GM23248 (cell line): ENCODE results near the gene OSGEP. TPM values are rescaled to one million over a fixed set of nuclear protein-coding genes. Genes with fewer than 3 reads are reported as not detected.

Source experiments
- DNase-seq: peaks from one replicate; pipeline ENCODE4 v3.0.0-alpha.2; 2015
- H2AFZ ChIP-seq: fragments of 200-600 bp; sonication (generic); 2 replicates; pipeline ENCODE4 v1.6.1; 2016; ENCODE audit warnings: antibody characterized with exemption
- H3F3A ChIP-seq: fragments of 200-600 bp; sonication (generic); 2 replicates; pipeline ENCODE4 v1.6.1; 2016; ENCODE audit warnings: mild to moderate bottlenecking, antibody characterized with exemption, mixed run types; ENCODE audit not compliant: insufficient read depth
- H3K27ac ChIP-seq: fragments of 200-600 bp; sonication (generic); 2 replicates; pipeline ENCODE4 v1.5.1; 2016; ENCODE audit warnings: mild to moderate bottlenecking
- H3K27me3 ChIP-seq: fragments of 200-600 bp; sonication (generic); replicated peaks from 2 replicates; pipeline ENCODE4 v1.6.1; 2016; ENCODE audit warnings: mild to moderate bottlenecking; ENCODE audit not compliant: insufficient read depth
- H3K36me3 ChIP-seq: fragments of 200-600 bp; sonication (generic); 2 replicates; pipeline ENCODE4 v1.6.1; 2016; ENCODE audit warnings: low read depth, mild to moderate bottlenecking
- H3K4me1 ChIP-seq: fragments of 200-600 bp; sonication (generic); 2 replicates; pipeline ENCODE4 v1.6.1; 2016; ENCODE audit warnings: mild to moderate bottlenecking; ENCODE audit not compliant: insufficient read depth
- H3K4me2 ChIP-seq: fragments of 200-600 bp; sonication (generic); one replicate; pipeline ENCODE4 v1.6.1; 2016; ENCODE audit warnings: mild to moderate bottlenecking; ENCODE audit not compliant: unreplicated experiment
- H3K4me3 ChIP-seq: fragments of 200-600 bp; sonication (generic); 2 replicates; pipeline ENCODE4 v1.5.1; 2016; ENCODE audit warnings: mild to moderate bottlenecking
- H3K79me2 ChIP-seq: fragments of 200-600 bp; sonication (generic); 2 replicates; pipeline ENCODE4 v1.6.1; 2016; ENCODE audit warnings: mild to moderate bottlenecking; ENCODE audit not compliant: insufficient read depth
- H3K9ac ChIP-seq: fragments of 200-600 bp; sonication (generic); 2 replicates; pipeline ENCODE4 v1.6.1; 2016; ENCODE audit warnings: mild to moderate bottlenecking
- H3K9me2 ChIP-seq: fragments of 200-600 bp; sonication (generic); 2 replicates; pipeline ENCODE4 v1.6.1; 2016; ENCODE audit warnings: mixed run types, mild to moderate bottlenecking, moderate library complexity; ENCODE audit not compliant: insufficient read depth
- H3K9me3 ChIP-seq: fragments of 200-600 bp; sonication (generic); one replicate; pipeline ENCODE4 v1.6.1; 2017; ENCODE audit warnings: low read depth
- H4K20me1 ChIP-seq: fragments of 200-600 bp; sonication (generic); 2 replicates; pipeline ENCODE4 v1.6.0; 2016; ENCODE audit not compliant: insufficient read depth
- EZH2 ChIP-seq: fragments of 200-600 bp; sonication (generic); IDR thresholded peaks from 2 replicates; pipeline ENCODE4 v1.6.1; 2018; ENCODE audit warnings: antibody characterized with exemption, mild to moderate bottlenecking; ENCODE audit not compliant: insufficient read depth, poor library complexity, severe bottlenecking
- EZH2phosphoT487 ChIP-seq: fragments of 200-600 bp; sonication (generic); IDR thresholded peaks from 2 replicates; pipeline ENCODE4 v1.6.1; 2018; ENCODE audit warnings: antibody characterized with exemption, moderate library complexity, mild to moderate bottlenecking, low read depth; ENCODE audit not compliant: insufficient read depth
- WGBS, 2 experiments: methylation state at CpG; one replicate each; pipeline ENCODE4 v1.1.6; 2015 to 2017; ENCODE audit warnings: low lambda C conversion rate in 2 of 2, low coverage in 1 of 2; ENCODE audit errors: missing lambda C conversion rate in 2 of 2; 5-methylcytosine and 5-hydroxymethylcytosine counted together
- in situ Hi-C: fragments of 300-500 bp; cut with MboI; formaldehyde crosslinking; loops from 2 replicates; pipeline ENCODE4 v1.15.0; 2020
- polyA plus RNA-seq: library from polyadenylated mRNA; unstranded; fragments of >200 nt; fragmentation: Nextera tagmentation; extraction: Ambion mirVana; gene quantifications from 2 replicates; pipeline ENCODE4 v1.2.1, GENCODE V29; 2016
- total RNA-seq: library from RNA; depleted of rRNA; stranded (reverse); fragments of >200 nt; shearing (Covaris generic); gene quantifications from 2 replicates; pipeline ENCODE4 v1.2.3, GENCODE V29; 2014

Gene OSGEP
- total and polyA plus RNA-seq, 2 experiments from 2014 or later: 24.2 to 37.8 TPM

GRCh38 chr14:20469890-20470602 is 15.4 kb upstream of the OSGEP start:
- no peaks in the 10 kb centered on the region for H3K9me3 ChIP-seq
- no peaks in the 10 kb centered on the region for H3K27me3 ChIP-seq
- H4K20me1 ChIP-seq: no peaks in the 10 kb centered on the region
- peaks cover 19% of the 10 kb centered on the region for H3K36me3 ChIP-seq
- peaks cover 54% of the 10 kb centered on the region for H3K79me2 ChIP-seq
- DNase-seq: peak; percentile 91
- peak overlapping the region; percentile 93 for H3K4me3 ChIP-seq
- 1 to 4% methylated on average over 12 of the region's 12 CpGs for WGBS, 2 experiments
- H3K4me2 ChIP-seq: peak overlapping the region; percentile 95
- TF ChIP-seq EZH2 (no peak), EZH2phosphoT487 (no peak)
- H3K9me2 ChIP-seq: no peaks in the 10 kb centered on the region
- peak overlapping the region; percentile 94 for H3K9ac ChIP-seq
- peak overlapping the region; percentile 98 for H2AFZ ChIP-seq
- H3F3A ChIP-seq: peaks cover 10% of the 10 kb centered on the region; the same call in 1 of the 2 replicates
- H3K4me1 ChIP-seq: no peaks in the 10 kb centered on the region
- H3K27ac ChIP-seq: peak overlapping the region; percentile 85
- in situ Hi-C loops: no loop called here

- TF ChIP-seq EZH2: no peak
- no peak for TF ChIP-seq EZH2phosphoT487
- in situ Hi-C loops: no loop called here
- WGBS, 2 experiments: 1% methylated on average over 34 to 36 of the region's 40 CpGs
- Histone ChIP-seq H3K79me2 (peaks cover 47% of the 10 kb centered on the region), H3K9me2 (no peaks in the 10 kb centered on the region), H3K4me2 (peak within 1 kb of the TSS; percentile 95), H3K9ac (peak within 1 kb of the TSS; percentile 94), H3K27ac (peak within 1 kb of the TSS; percentile 85), H3K36me3 (peaks cover 14% of the 10 kb centered on the region), H3K4me3 (peak within 1 kb of the TSS; percentile 93), H3K27me3 (no peaks in the 10 kb centered on the region), H3K4me1 (no peaks in the 10 kb centered on the region), H3F3A (peaks cover 10% of the 10 kb centered on the region; the same call in 1 of the 2 replicates), H4K20me1 (no peaks in the 10 kb centered on the region), H3K9me3 (no peaks in the 10 kb centered on the region), H2AFZ (peak within 1 kb of the TSS; percentile 98)
- peak; percentile 95 for DNase-seq
Observed at GRCh38 chr14:20469242-20469889, 14.8 kb upstream of the OSGEP start, which contains the start of gene PNP. PNP (plus strand) TSS chr14:20469406; CDS start chr14:20469525, 119 bp downstream.

GRCh38 chr14:20468764-20469241 is 14.2 kb upstream of the OSGEP start:
- H2AFZ ChIP-seq: peak overlapping the region; percentile 98
- in situ Hi-C loops: no loop called here
- WGBS, 2 experiments: 20 to 22% methylated on average over 16 of the region's 16 CpGs
- TF ChIP-seq EZH2phosphoT487: no peak
- no peak for TF ChIP-seq EZH2
- H3K27ac ChIP-seq: peak overlapping the region; percentile 85
- H3K27me3 ChIP-seq: no peaks in the 10 kb centered on the region
- peak overlapping the region; percentile 93 for H3K4me3 ChIP-seq
- peaks cover 10% of the 10 kb centered on the region; the same call in 1 of the 2 replicates for H3F3A ChIP-seq
- peaks cover 41% of the 10 kb centered on the region for H3K79me2 ChIP-seq
- no peaks in the 10 kb centered on the region for H3K4me1 ChIP-seq
- no peaks in the 10 kb centered on the region for H3K9me3 ChIP-seq
- no peaks in the 10 kb centered on the region for H3K9me2 ChIP-seq
- H3K9ac ChIP-seq: peak overlapping the region; percentile 94
- H4K20me1 ChIP-seq: no peaks in the 10 kb centered on the region
- peaks cover 8% of the 10 kb centered on the region for H3K36me3 ChIP-seq
- DNase-seq: peak; percentile 49
- H3K4me2 ChIP-seq: peak overlapping the region; percentile 95

- 1% methylated on average over 45 to 56 of the region's 67 CpGs for WGBS, 2 experiments
- Histone ChIP-seq H3K4me1 (peaks cover 19% of the 10 kb centered on the region), H4K20me1 (no peaks in the 10 kb centered on the region), H3K4me2 (peak within 1 kb of the TSS; percentile 85), H3F3A (peaks cover 20% of the 10 kb centered on the region), H3K9ac (peak within 1 kb of the TSS; percentile 90), H3K36me3 (peaks cover 14% of the 10 kb centered on the region; the same call in 1 of the 2 replicates), H3K79me2 (peaks cover 46% of the 10 kb centered on the region), H3K9me2 (no peaks in the 10 kb centered on the region), H3K27ac (peak within 1 kb of the TSS; percentile 82), H3K4me3 (peak within 1 kb of the TSS; percentile 88), H3K9me3 (no peaks in the 10 kb centered on the region), H3K27me3 (no peaks in the 10 kb centered on the region), H2AFZ (peak within 1 kb of the TSS; percentile 85)
- in situ Hi-C loops: no loop called here
- no peak for TF ChIP-seq EZH2
- no peak for TF ChIP-seq EZH2phosphoT487
- DNase-seq: peak; percentile 100
Observed at GRCh38 chr14:20461225-20462141, 6.9 kb upstream of the OSGEP start, which contains the start of gene PIP4P1. PIP4P1 (minus strand) TSS chr14:20461434; CDS start chr14:20461325, 109 bp downstream.
